ENCODE data around the gene METTL5.

The METTL5 gene

GRCh38 chr2:169775765-169776164 is 48.9 kb downstream of the METTL5 start:
- no peaks in the 10 kb centered on the region for H3K9me3 ChIP-seq (ENCODE audit: control insufficient read depth, insufficient read depth, low read length)
- H3K4me3 ChIP-seq (ENCODE audit: low read depth, low read length), result no peak overlapping the region
- H3K36me3 ChIP-seq (ENCODE audit: control insufficient read depth, insufficient read depth, low read length), result no peaks in the 10 kb centered on the region
- H3K9ac ChIP-seq (ENCODE audit: low read depth, low read length), result no peak overlapping the region
- H3K27me3 ChIP-seq (ENCODE audit: control insufficient read depth, insufficient read depth, low read length), result no peaks in the 10 kb centered on the region
- no peaks in the 10 kb centered on the region for H3K4me1 ChIP-seq (ENCODE audit: control insufficient read depth, insufficient read depth, low read length)

DNA sequence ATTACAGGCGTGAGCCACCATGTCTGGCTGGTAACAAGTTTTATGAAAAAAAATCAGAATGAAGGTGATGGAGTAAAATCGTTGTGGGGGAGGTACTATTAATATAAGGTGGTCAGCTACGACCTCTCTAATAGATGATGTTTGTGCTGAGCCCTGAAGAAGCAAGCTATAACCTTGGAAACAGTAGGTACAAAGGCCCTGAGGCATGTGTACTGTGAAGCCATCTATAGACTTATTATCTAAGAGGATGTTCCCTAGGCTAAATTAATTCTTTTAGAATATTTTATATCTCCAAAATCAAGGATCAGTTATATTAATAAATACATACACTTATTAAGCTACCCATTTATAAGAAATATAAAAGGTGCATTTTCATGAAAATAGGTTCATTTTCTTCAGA is 49.4 kb downstream of the METTL5 start:
- Histone ChIP-seq H3K4me3 (ENCODE audit: low read depth, low read length) (no peak overlapping the region), H3K9ac (ENCODE audit: low read depth, low read length) (no peak overlapping the region), H3K36me3 (ENCODE audit: control insufficient read depth, insufficient read depth, low read length) (no peaks in the 10 kb centered on the region), H3K4me1 (ENCODE audit: control insufficient read depth, insufficient read depth, low read length) (no peaks in the 10 kb centered on the region), H3K9me3 (ENCODE audit: control insufficient read depth, insufficient read depth, low read length) (no peaks in the 10 kb centered on the region), H3K27me3 (ENCODE audit: control insufficient read depth, insufficient read depth, low read length) (no peaks in the 10 kb centered on the region)

DNA sequence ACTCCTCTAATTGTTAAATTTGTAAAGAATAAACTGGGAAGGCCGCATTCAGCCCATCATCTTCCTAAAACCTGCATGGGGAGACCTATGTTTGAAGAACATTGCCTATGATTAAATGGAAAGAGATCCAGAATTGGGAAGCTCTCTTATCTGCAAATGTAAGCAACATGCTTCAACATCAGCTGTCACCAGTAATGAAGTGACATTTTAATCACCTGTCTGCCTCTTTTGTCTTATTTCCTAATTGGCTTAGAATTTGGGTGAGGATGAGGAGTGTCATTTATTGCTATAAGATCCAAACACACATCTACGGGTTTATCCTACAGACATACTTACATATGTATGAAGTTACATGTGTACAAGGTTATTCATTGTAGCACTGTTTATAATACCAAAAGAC is 52.1 kb downstream of the METTL5 start:
- no peaks in the 10 kb centered on the region for H3K36me3 ChIP-seq (ENCODE audit: control insufficient read depth, insufficient read depth, low read length)
- H3K9me3 ChIP-seq (ENCODE audit: control insufficient read depth, insufficient read depth, low read length), result no peaks in the 10 kb centered on the region
- no peak overlapping the region for H3K4me3 ChIP-seq (ENCODE audit: low read depth, low read length)
- H3K9ac ChIP-seq (ENCODE audit: low read depth, low read length), result no peak overlapping the region
- no peaks in the 10 kb centered on the region for H3K4me1 ChIP-seq (ENCODE audit: control insufficient read depth, insufficient read depth, low read length)
- no peaks in the 10 kb centered on the region for H3K27me3 ChIP-seq (ENCODE audit: control insufficient read depth, insufficient read depth, low read length)

DNA sequence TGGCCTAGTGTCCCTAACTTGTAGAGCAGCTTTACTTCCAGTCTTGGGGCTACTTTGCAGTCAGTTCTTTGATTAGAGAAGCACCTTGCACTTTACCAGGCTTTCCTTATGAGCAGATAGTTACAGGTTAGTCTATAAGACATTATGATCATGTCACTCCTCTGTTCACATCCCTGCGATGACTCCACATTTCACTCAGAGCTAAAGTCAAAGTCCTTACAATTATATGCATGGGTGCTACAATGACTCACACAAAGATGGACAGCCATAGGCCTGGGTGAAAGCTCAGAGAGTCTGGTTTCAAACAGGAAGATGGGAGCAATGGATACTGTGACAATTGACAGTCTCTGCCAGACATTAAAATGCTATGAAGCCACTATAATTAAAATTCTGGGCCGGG is 53.1 kb downstream of the METTL5 start:
- H3K9me3 ChIP-seq (ENCODE audit: control insufficient read depth, insufficient read depth, low read length), result no peaks in the 10 kb centered on the region
- no peaks in the 10 kb centered on the region for H3K27me3 ChIP-seq (ENCODE audit: control insufficient read depth, insufficient read depth, low read length)
- H3K4me1 ChIP-seq (ENCODE audit: control insufficient read depth, insufficient read depth, low read length), result no peaks in the 10 kb centered on the region
- H3K4me3 ChIP-seq (ENCODE audit: low read depth, low read length), result no peak overlapping the region
- no peak overlapping the region for H3K9ac ChIP-seq (ENCODE audit: low read depth, low read length)
- no peaks in the 10 kb centered on the region for H3K36me3 ChIP-seq (ENCODE audit: control insufficient read depth, insufficient read depth, low read length)

GRCh38 chr2:169771021-169771420 is 53.7 kb downstream of the METTL5 start:
- no peak overlapping the region for H3K9ac ChIP-seq (ENCODE audit: low read depth, low read length)
- no peaks in the 10 kb centered on the region for H3K36me3 ChIP-seq (ENCODE audit: control insufficient read depth, insufficient read depth, low read length)
- H3K9me3 ChIP-seq (ENCODE audit: control insufficient read depth, insufficient read depth, low read length), result no peaks in the 10 kb centered on the region
- no peak overlapping the region for H3K4me3 ChIP-seq (ENCODE audit: low read depth, low read length)
- H3K27me3 ChIP-seq (ENCODE audit: control insufficient read depth, insufficient read depth, low read length), result no peaks in the 10 kb centered on the region
- H3K4me1 ChIP-seq (ENCODE audit: control insufficient read depth, insufficient read depth, low read length), result no peaks in the 10 kb centered on the region

DNA sequence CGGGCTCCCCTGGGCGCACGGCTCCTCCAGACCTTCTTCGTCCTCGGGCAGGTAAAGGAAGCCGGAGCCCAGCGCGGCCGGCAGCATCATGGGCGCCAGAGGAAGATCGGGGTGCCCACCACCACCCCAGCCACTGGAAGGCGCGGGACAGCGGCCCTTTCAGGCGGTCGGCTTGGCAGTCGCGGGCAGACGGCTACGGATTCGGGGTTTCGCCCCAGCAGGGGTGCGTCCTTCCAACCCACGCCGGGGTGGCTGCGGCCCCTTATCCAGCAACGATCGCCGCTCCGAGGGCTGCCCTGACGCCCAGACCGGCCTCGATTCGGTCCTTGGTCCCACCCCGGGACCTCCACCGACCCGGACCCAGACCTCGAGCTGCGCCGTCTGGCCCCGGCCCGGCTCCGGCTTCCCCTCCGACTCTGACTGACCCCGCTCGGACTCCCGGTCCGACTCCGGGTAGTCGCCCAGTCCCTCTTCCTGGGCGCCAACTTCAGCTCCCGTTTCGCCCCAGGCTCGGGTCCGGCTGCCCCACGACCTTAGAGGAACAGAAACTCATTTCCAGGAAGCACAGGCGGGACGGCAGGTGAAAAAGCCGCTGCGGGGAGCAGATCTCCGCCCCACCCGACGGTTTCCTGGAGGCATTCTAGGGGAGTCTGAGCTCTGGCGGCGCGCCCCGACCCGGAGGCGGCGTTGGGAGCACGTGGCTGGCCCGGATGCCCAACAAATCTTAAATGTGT is 56.3 kb downstream of the METTL5 start:
- Histone ChIP-seq H3K4me1 (ENCODE audit: control insufficient read depth, insufficient read depth, low read length) (no peaks in the 10 kb centered on the region), H3K9me3 (ENCODE audit: control insufficient read depth, insufficient read depth, low read length) (no peaks in the 10 kb centered on the region), H3K27me3 (ENCODE audit: control insufficient read depth, insufficient read depth, low read length) (no peaks in the 10 kb centered on the region), H3K36me3 (ENCODE audit: control insufficient read depth, insufficient read depth, low read length) (no peaks in the 10 kb centered on the region), H3K4me3 (ENCODE audit: low read depth, low read length) (no peak overlapping the region), H3K9ac (ENCODE audit: low read depth, low read length) (no peak overlapping the region)

DNA sequence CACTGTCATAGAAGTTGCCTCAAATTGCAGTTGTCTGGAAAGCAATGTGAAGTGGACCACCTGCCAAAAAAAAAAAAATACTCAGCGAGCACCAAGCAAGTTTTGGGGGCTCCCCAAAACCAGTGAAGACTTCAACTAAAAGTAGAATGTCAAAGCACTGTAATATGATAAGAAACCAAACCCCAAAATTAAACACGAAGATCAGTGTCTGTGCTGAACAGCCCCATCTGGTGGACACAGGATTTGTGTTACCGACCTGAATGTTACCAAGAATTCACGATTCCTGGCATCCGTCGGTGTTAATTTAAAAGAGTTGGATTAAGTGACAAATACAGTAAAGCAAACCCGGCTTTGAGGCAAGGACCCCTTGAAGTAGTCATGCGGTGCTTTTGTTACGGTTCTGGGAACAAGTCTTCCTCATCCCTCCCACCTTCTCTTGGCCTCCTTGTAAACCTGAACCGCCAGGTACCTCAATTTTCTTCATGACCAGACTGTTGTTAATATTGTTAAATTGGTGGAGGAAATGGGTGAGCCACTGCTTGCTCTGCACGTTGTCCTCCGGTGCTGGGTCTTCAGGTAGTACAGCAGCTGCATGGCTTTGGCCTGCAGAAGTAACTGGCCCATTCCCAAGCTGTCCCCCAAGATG is 57.3 kb downstream of the METTL5 start:
- no peaks in the 10 kb centered on the region for H3K27me3 ChIP-seq (ENCODE audit: control insufficient read depth, insufficient read depth, low read length)
- no peaks in the 10 kb centered on the region for H3K36me3 ChIP-seq (ENCODE audit: control insufficient read depth, insufficient read depth, low read length)
- no peaks in the 10 kb centered on the region for H3K4me1 ChIP-seq (ENCODE audit: control insufficient read depth, insufficient read depth, low read length)
- no peak overlapping the region for H3K9ac ChIP-seq (ENCODE audit: low read depth, low read length)
- no peak overlapping the region for H3K4me3 ChIP-seq (ENCODE audit: low read depth, low read length)
- no peaks in the 10 kb centered on the region for H3K9me3 ChIP-seq (ENCODE audit: control insufficient read depth, insufficient read depth, low read length)

DNA sequence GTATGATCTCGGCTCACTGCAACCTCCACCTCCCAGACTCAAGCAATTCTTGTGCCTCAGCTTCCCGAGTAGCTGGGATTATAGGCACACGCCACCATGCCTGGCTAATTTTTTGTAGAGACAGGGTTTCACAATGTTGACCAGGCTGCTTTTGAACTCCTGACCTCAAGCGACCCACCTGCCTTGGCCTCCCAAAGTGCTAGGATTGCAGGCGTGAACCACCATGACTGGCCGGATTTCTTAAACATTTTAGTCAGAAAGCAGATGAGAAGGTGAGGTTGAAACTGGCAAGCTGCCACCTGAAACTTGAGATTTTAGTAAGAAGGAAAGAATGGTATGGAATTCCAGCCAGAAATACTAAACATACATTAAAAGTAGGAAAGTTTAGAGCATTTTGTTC is 59.2 kb downstream of the METTL5 start:
- Histone ChIP-seq H3K27me3 (ENCODE audit: control insufficient read depth, insufficient read depth, low read length) (no peaks in the 10 kb centered on the region), H3K36me3 (ENCODE audit: control insufficient read depth, insufficient read depth, low read length) (no peaks in the 10 kb centered on the region), H3K4me3 (ENCODE audit: low read depth, low read length) (no peak overlapping the region), H3K9me3 (ENCODE audit: control insufficient read depth, insufficient read depth, low read length) (no peaks in the 10 kb centered on the region), H3K9ac (ENCODE audit: low read depth, low read length) (no peak overlapping the region), H3K4me1 (ENCODE audit: control insufficient read depth, insufficient read depth, low read length) (no peaks in the 10 kb centered on the region)

DNA sequence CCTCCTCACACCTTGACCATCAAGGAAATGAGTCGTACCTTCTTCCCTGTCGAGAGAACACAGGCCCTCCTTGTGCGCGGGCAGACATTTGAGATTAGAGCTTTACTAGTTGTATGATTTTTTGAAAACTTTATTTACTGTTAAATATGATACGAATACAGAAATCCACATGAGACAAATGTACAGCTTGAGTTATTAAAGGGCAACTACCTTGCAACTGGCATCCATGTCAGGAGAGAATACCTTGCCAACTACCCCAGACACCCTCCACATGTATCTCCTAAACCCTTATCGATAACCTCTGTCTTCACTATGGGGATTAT is 62.8 kb downstream of the METTL5 start:
- H3K4me3 ChIP-seq (ENCODE audit: low read depth, low read length), result no peak overlapping the region
- H3K9me3 ChIP-seq (ENCODE audit: control insufficient read depth, insufficient read depth, low read length), result no peaks in the 10 kb centered on the region
- H3K27me3 ChIP-seq (ENCODE audit: control insufficient read depth, insufficient read depth, low read length), result no peaks in the 10 kb centered on the region
- H3K4me1 ChIP-seq (ENCODE audit: control insufficient read depth, insufficient read depth, low read length), result no peaks in the 10 kb centered on the region
- no peak overlapping the region for H3K9ac ChIP-seq (ENCODE audit: low read depth, low read length)
- H3K36me3 ChIP-seq (ENCODE audit: control insufficient read depth, insufficient read depth, low read length), result no peaks in the 10 kb centered on the region
